ENCODE data around the gene TMEM69. TPM values are rescaled to one million over a fixed set of nuclear protein-coding genes. Genes with fewer than 3 reads are reported as not detected.

TMEM69 gene, protein sequence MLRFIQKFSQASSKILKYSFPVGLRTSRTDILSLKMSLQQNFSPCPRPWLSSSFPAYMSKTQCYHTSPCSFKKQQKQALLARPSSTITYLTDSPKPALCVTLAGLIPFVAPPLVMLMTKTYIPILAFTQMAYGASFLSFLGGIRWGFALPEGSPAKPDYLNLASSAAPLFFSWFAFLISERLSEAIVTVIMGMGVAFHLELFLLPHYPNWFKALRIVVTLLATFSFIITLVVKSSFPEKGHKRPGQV
- total RNA-seq: 23.5 TPM
- long read RNA-seq, transcript TMEM69-201 (3 exons, 2,439 nt): major isoform, 22 of 28 reads
- long read RNA-seq, partial matches to known transcripts: 0 of 28 reads
- long read RNA-seq, other reads (novel, unspliced or antisense): 5 of 28 reads

DNA sequence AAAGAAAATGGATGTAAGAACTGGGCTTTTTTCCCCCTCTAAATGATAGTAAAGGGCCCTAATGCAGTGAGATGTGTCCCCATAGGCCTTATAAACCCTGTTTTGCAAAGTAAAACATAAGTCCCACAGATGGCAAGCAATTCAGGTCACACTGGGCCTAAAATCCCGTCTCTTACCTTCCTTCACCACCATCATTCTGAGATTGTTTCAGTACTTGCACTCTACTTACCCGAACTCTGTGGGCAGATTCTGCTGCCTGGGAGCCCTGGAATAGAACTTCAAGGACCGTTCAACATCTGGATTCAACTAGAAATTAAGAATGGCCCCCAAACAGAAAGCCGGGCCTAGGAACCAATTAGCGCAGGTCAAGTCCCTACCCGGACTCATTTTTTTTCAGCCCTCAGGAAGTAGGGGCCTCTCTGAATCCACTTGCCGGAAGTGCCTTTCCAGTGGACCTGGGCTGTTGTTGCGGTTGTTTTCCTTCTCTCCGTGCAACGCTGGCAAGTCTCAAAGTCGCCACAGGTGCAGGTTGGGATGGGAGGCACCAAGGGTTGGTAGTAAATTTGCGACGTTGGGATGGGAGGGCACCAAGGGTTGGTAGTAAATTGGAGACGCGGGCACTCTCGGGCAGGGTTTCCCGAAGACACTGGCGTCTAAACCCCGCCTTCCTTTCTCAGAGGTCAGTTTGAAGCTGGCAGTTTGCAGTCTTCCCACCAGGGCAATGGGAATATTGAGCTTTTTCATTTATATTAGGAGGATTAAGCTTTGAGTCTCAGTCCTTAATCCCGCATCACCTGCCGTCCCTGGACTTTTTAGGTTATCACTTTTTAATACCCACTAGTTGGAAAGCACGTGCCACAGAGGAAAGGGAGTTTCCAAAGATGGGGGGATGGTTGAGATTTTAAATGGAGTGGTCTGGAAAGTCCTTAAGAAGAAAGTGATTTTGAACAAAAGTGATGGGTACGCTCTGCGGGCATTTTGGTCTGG, at the start of gene TMEM69:
TMEM69 (plus strand) TSS at position 428 of the 987 bp plus-strand sequence. CDS start 2,888 bp downstream, outside the sequence.
- DNase-seq: peak; percentile 65
- H3K27ac ChIP-seq (replicated peaks): peak within 1 kb of the TSS; percentile 98
- peak within 1 kb of the TSS; percentile 95 for H3K4me3 ChIP-seq
- peaks cover 56% of the 10 kb centered on the region for H3K4me1 ChIP-seq
- H3K9me3 ChIP-seq (replicated peaks): no peaks in the 10 kb centered on the region
- H3K27me3 ChIP-seq (ENCODE audit: low read depth): no peaks in the 10 kb centered on the region
- H3K36me3 ChIP-seq: peaks cover 7% of the 10 kb centered on the region
- TF ChIP-seq, protein P1, sequence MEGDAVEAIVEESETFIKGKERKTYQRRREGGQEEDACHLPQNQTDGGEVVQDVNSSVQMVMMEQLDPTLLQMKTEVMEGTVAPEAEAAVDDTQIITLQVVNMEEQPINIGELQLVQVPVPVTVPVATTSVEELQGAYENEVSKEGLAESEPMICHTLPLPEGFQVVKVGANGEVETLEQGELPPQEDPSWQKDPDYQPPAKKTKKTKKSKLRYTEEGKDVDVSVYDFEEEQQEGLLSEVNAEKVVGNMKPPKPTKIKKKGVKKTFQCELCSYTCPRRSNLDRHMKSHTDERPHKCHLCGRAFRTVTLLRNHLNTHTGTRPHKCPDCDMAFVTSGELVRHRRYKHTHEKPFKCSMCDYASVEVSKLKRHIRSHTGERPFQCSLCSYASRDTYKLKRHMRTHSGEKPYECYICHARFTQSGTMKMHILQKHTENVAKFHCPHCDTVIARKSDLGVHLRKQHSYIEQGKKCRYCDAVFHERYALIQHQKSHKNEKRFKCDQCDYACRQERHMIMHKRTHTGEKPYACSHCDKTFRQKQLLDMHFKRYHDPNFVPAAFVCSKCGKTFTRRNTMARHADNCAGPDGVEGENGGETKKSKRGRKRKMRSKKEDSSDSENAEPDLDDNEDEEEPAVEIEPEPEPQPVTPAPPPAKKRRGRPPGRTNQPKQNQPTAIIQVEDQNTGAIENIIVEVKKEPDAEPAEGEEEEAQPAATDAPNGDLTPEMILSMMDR (IDR thresholded peaks at IDR 0.05; ENCODE audit: borderline replicate concordance): peak; percentile 31
- intact Hi-C loops (cut with micrococcal nuclease): loop anchor here (10.0 kb wide), 1 partner anchor 103 kb away; the partner anchor contains the start of gene NASP

GRCh38 chr1:45640293-45640692, 47.7 kb upstream of the TMEM69 start:
- H3K4me1 ChIP-seq: peaks cover 14% of the 10 kb centered on the region
- H3K36me3 ChIP-seq: peaks cover 70% of the 10 kb centered on the region
- no peak overlapping the region for H3K4me3 ChIP-seq
- TF ChIP-seq, protein P1 (IDR thresholded peaks at IDR 0.05; ENCODE audit: borderline replicate concordance): no peak
- H3K27me3 ChIP-seq (ENCODE audit: low read depth): no peaks in the 10 kb centered on the region
- no peak for DNase-seq
- no peaks in the 10 kb centered on the region for H3K9me3 ChIP-seq (replicated peaks)
- intact Hi-C loops (cut with micrococcal nuclease): no loop called here
- H3K27ac ChIP-seq (replicated peaks): no peak overlapping the region

GRCh38 chr1:45643321-45643720, 44.7 kb upstream of the TMEM69 start:
- H3K4me1 ChIP-seq: peaks cover 30% of the 10 kb centered on the region
- H3K27me3 ChIP-seq (ENCODE audit: low read depth): no peaks in the 10 kb centered on the region
- DNase-seq: no peak
- intact Hi-C loops (cut with micrococcal nuclease): no loop called here
- no peak overlapping the region for H3K27ac ChIP-seq (replicated peaks)
- H3K36me3 ChIP-seq: peaks cover 48% of the 10 kb centered on the region
- TF ChIP-seq, protein P1 (IDR thresholded peaks at IDR 0.05; ENCODE audit: borderline replicate concordance): no peak
- H3K9me3 ChIP-seq (replicated peaks): no peaks in the 10 kb centered on the region
- H3K4me3 ChIP-seq: no peak overlapping the region

DNA sequence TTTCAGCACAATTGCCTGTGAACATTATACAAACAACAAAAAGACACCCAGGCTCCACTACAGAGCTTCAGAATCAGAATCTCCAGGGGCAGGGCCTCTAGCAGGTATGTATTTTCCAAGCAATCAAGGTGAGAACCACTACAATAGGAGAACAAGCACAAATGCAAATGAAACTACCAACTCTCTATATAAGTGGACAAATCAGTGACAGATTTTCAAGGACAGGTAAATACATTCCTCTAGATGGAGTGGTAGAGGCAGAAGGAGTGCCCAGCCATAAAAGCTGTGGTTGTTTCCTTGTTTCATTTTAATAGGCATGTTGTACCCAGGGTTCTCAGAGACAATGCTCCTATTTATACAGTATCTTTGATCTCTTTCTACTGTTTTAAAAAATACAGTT, 44.0 kb upstream of the TMEM69 start:
- H3K36me3 ChIP-seq: peaks cover 48% of the 10 kb centered on the region
- intact Hi-C loops (cut with micrococcal nuclease): no loop called here
- DNase-seq: no peak
- no peaks in the 10 kb centered on the region for H3K9me3 ChIP-seq (replicated peaks)
- peaks cover 33% of the 10 kb centered on the region for H3K4me1 ChIP-seq
- TF ChIP-seq, protein P1 (IDR thresholded peaks at IDR 0.05; ENCODE audit: borderline replicate concordance): peak; percentile 10
- H3K27ac ChIP-seq (replicated peaks): no peak overlapping the region
- H3K27me3 ChIP-seq (ENCODE audit: low read depth): no peaks in the 10 kb centered on the region
- no peak overlapping the region for H3K4me3 ChIP-seq

DNA sequence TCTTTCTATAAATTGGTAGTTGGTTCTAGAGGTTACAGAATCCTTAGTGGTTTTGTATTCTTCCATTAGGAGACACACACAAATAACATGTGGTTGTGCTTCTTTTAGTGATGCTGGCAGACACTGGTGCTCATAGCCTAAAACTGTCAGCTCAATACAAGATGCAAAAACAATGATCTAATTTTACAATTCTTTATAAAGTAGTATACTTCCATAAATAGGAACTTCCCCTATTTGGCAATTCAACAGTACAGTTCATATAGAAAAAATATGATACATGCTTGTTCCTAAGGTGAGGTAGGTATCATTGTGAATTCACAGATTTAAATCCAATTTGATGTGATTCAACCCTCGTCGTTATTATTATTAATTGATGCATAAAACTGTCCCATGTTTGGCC, 43.3 kb upstream of the TMEM69 start:
- TF ChIP-seq, protein P1 (IDR thresholded peaks at IDR 0.05; ENCODE audit: borderline replicate concordance): no peak
- Histone ChIP-seq H3K27me3 (ENCODE audit: low read depth) (no peaks in the 10 kb centered on the region), H3K9me3 (replicated peaks) (no peaks in the 10 kb centered on the region), H3K27ac (replicated peaks) (no peak overlapping the region), H3K36me3 (peaks cover 48% of the 10 kb centered on the region), H3K4me1 (peaks cover 35% of the 10 kb centered on the region), H3K4me3 (no peak overlapping the region)
- DNase-seq: no peak
- intact Hi-C loops (cut with micrococcal nuclease): no loop called here

Measured in left ventricle myocardium inferior (tissue), 1 donor.